ENCODE measurements around the gene LMCD1.
"Not testable (repeated sequence)": the region's sequence is repeated elsewhere in the genome, so short reads cannot be mapped to it uniquely, and the experiment has no call there.

Gene LMCD1

DNA sequence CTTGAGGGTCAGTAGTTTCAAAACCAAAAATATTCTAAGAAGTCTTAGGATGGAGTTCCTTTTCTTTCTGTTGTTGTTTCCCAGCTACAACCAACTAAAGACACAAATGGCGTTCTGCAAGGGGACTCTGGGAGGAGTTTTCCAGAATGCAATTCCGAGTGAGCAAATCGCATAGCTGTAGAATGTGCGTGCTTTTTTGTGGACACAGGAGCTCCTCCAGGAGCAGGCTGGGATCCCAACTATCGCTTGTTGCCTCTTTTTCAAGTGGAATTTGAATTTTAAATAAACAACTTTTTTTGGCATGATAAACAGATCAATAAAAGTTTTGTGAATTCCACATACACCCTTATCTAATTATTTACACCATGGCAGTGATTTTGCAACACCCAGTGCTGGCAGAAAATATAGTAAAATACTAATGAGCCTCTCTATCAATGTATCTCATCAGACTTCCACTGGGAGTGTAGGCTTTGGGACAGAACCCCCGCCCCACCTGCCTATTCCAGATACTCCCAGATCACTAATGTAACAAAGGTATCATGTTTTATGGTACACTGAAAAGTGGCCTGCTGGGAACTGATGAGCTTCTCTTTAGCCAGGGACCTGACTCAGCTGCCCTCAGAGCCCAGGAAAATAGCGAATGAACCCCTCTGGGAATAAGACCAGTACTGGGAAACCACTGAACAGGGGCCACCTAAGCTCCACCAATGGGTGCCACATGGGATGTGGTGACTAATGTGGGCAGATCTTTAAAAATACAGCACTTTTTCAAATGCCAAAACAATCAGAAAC is 66.4 kb downstream of the LMCD1 start:
- DNase-seq = no peak

DNA sequence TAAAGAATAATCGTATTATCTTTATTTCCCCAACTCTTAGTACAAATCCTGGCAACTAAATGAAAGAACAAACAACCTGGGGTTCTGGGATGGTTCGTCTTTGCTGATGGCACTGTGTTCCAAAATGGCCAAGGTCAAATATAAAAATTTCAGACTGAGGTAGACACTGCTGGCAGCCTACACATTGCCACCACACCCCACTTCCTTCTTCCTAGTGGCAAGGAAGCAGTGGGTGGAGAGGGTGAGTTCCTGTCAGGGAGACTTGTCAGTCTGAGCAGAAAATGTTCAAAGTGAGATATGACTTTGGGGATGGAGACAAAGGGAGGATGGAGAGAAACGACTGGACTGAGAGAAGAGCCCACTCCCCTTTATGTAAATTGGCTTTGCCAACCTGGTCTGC is 69.6 kb downstream of the LMCD1 start:
- no peak for DNase-seq

DNA sequence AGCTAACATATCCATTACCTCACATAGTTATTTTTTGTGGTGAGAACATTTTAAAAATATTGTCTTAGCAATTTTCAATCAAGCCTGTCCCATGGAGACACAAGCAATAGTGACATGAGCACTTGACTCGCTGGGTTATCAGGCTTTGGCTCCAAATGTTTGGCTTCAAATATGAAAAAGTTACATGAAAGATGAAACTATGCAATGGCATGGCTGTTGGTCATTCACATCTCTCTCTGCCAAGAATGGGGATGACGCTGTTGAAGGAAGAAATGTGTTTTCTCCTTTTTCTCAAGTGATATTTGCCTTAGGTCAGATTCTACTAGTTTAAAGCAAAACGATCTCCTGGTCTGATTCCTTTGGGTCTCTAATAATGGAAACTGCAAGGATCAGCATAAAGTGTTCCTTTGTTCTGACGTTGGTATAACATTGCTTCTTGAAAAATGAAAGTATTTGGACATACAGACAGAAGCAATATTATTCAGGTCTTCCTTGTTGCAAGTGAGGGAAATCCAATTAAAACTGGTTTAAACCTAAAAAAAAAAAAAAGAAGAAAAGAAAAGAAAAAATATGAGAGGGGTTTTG is 71.8 kb downstream of the LMCD1 start:
- no peak for DNase-seq

DNA sequence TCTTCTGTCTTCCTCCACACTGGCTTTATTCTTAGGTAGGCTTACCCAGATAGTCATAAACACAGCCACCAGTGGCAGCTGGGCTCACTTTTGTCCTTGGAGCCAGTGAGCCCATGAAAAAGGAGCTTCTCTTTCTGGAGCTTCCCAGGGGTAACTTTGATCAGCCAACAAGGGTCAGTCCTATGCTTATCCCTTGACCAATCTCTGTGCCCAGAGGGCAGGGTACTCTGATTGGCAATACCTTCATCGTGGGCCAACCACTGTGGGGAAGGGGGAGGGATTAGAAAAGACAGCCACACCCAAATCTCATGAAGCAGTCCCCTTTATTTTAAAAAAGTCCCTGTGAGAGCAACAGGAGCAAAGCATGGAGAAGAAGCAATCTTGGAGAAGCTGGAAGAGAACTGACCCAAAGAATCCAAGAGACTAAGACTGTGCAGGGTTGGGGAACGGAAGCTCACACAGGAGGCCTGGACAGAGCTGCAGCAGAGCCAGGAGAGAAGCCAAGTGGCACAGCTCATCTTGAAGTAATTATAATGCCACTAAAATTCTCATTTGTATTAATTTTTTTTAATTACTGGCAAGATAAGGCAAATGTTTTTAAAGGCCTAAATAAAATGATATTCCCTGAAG is 72.5 kb downstream of the LMCD1 start:
- DNase-seq = no peak

DNA sequence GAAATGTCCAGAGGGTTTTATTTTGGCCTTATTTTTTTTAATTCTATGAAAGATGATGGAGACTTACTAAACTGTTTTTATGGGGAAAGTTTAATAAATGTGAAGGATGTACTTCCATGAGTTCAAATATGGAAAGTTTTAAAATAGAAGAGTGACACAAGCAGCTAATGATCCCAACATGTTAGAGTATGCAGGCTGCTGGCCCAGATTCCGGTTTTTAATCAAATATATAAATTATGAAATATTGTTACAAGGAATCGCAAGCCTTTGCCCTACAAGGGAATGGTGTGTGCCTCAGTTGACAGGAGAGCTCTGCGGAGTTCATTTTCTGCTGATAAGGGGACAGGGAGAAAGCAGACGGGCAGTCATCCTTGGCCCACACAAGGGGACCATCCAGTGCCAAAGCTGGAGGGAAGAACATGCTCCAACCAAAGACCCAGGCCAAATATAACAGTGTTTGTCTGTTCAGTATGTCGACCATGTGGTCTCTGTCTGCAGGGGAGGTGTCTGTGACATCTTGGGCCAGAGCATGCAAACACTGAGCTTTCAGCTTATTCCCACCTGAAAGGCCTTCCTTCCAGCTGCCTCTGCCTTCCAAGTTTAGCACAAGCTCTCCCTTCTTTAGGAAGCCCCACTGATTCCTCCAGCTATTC is 73.2 kb downstream of the LMCD1 start:
- DNase-seq = no peak

DNA sequence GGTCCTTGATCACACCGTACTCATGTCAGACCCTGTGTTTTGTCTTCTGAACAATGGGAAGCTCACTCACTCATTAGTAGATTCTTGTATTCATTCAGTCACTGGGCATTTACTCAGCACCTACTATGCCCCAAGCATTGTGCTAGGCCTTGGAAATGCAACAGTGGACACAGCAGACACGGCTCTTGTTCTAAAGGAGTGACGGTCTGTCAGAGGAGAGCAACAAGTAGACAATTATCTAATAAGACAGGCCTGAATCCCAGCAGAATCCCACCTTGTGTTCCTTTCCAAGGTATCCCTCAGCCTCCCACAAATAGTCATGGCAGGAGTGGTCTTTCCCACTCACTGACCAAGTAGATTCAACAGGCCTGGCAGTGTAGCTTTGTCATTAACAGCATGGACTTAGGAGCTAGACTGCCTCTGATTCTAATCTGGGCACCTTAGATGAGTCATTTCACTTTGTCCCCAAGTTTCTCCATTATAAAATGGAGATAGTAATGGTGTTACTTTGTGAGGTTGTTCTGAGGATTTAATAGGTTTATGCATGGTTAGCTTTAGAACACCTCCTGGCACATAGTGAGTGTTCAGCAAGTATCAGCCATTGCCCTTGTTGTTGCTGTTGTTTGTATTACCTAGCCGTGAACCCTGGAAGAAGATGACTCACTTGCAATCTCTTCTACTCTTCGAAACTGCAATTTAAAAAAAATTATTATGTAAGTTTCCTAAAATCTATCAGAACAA is 73.9 kb downstream of the LMCD1 start:
- no peak for DNase-seq

DNA sequence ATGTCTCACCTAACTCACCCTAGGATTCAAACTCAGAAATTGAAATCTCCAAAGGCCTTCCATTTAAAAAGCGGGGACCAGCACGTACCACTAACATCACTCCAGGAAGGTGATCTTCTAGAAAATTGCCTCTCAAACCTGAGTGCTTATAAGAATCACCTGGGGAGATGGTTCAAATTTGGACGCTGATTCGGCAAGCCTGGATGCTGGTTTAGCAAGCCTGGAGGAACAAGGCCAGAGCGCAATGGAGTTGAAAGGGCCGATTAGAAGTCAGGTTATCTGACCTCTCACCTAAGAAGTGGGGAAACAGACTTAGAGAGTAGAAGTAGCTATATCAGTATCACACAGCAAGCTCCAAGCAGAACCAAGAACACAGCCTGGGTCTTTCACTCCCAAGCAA is 74.8 kb downstream of the LMCD1 start:
- DNase-seq = no peak

DNA sequence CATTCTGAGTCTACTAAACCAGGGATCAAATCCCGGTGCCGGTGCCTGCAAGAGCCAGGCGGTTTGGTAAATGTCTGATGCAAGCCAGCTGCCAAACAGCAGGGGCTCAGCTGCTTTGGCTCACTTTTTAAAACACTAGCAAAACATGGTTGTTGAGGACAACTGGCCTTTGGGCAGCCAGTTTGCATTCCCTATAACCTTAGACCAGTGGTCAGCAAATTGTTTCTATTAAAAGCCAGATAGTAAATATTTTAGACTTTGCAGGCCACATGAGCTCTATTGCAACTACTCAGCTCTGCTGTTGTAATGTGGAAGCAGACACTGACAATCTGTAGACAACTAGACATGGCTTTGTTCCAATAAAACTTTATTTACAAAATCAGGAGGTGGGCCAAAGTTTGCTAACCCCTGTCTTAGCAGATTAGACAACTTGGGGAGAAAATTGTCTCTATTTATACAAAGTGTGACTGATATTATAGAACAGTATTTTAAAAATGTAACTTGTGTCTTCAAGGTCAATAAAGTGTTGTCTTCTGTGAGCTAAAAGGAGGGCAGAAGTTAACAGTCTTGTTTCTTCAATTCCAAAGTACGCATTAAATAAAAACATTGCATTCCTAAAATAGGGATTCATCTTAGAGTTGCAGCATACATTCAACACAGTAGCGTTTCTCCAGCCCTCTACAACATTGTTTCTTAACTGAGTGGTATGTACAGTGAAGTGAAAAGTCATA is 75.4 kb downstream of the LMCD1 start:
- DNase-seq = no peak

DNA sequence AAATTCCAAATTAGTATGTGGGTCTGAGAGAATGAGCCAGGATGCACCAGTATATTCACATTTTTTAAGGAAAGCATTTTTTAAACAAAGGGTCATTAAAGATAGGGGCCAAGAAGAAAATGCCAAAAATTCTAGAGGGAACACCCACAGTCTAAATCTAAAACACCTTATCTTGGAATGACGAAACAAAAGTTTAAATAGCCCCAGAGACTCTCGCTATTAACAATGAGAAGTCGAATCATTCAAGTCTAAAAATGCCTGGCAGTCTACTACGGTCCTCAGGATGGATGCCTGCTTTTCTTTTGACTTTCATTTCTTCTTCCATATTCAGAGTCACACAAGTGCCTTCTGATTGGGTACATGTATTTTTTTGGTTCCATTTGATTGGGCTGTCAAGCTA is 76.7 kb downstream of the LMCD1 start:
- DNase-seq = no peak

DNA sequence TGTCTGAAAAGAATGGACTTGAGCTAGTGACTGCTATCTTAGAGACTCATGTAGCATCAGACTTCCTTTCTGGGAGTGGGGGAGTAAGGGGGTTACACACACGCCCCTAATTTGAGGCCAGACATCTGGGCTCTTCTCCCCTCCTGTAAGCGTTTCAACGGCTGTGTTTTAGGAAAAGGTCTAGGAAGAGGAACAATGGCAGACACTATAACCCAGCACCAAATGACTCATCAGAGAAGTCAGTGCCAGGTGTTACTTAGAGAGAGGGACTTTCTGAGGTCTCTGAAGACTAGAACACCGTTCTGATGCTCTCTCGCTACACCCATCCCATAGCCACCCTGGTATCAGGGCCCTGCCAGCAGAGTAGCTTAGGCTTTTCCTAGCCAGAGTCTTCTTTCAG is 77.5 kb downstream of the LMCD1 start:
- DNase-seq = no peak

DNA sequence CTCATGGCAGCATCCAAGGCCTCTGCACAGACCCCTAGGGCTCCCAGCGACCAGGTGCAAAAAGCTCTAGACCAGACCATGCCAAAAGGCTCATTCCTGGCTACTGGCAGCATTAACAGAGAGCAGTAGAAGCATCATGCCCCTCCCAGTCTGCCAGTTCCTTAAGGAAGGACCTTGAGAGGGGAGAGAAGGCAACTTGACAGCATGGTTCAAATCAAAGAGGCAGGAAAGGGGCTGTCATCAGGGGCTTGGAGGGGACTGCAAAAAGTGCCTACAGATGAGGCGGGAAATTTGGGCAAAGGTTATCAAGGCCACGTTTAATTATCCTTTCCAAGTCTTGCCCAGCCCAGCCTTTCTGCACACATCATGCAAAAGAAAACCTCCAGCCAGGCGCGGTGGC is 78.3 kb downstream of the LMCD1 start:
- DNase-seq = no peak

DNA sequence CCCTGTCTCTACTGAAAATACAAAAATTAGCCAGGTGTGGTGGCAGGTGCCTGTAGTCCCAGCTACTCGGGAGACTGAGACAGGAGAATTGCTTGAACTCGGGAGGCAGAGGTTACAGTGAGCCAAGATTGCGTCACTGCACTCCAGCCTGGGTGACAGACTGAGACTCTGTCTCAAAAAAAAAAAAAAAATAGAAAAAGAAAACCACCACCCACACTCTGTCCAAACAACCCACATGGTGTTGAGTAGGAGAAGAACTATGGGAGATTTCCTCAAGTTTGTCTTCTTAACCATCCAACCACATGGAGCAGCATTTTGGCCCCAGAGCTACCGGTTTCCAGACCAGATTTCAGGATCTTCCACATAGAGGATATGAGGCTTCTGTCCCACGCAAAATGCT is 78.8 kb downstream of the LMCD1 start:
- DNase-seq = not testable (repeated sequence)

DNA sequence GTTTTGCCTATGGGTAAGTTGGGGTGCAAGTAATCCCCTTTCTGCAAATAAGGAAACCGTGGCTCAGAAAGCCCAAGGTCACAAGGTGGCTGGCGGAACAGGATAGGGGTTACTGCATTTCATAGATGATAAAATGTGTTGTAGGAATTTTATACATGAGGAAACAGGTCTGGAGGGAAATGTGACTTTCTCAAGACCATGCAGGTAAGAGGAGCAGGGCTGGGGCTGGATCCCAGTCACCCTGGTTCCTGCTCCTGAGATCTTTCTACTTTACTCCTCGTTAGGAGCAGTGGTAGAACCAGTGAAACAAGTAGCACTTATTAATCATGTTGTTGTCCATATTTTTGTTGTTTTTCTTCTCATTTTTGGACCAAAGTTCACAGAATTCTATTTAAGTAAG is 79.8 kb downstream of the LMCD1 start:
- no peak for DNase-seq

DNA sequence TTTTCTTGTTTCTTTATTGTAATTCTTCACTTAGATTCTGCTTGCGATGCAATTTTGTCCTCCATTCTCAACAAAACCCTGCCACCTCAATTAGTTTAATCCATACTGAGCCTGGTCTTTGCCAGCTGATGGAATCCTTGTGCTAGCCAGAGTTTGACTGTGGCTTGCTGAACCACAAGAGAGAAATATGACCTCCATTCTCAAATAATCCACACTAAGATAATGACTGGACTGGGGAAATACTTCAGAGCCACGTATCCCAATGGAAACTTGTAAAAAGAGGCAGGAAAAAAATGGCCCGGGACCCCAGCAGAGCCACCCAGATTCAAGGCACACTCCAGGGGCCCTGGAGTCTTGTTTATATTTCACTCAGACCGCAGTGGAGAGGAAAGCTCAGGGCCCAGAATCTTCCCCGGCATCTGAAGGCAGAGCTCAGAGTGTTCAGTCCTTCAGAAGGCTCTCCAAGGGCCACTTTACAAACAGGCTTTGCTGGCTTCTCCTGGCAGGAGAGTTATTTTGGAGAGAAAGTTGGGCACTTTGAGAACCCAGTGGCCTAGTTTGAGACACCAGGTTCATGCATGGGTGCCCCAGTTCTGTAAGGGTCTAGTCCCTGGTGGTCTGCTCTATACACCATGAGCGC is 80.3 kb downstream of the LMCD1 start:
- no peak for DNase-seq

DNA sequence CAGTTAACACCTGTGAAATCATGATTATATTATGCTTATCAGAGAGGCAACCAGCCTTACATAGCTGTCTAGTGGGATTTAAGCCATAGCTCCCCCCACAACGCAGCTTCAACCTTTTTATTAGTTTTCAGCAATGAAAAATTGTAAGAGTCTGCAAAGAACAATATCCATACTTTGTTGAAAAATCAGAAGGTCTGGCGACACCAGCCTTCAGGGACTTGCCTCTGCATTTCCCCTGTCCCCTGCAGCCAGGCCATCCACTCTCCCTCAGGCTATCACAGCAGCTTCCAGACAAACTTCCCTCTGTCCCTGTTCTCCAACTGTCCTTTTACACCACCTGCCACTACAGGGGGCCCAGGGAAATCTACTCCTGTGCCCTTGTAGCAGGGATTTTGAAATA is 83.0 kb downstream of the LMCD1 start:
- no peak for DNase-seq

DNA sequence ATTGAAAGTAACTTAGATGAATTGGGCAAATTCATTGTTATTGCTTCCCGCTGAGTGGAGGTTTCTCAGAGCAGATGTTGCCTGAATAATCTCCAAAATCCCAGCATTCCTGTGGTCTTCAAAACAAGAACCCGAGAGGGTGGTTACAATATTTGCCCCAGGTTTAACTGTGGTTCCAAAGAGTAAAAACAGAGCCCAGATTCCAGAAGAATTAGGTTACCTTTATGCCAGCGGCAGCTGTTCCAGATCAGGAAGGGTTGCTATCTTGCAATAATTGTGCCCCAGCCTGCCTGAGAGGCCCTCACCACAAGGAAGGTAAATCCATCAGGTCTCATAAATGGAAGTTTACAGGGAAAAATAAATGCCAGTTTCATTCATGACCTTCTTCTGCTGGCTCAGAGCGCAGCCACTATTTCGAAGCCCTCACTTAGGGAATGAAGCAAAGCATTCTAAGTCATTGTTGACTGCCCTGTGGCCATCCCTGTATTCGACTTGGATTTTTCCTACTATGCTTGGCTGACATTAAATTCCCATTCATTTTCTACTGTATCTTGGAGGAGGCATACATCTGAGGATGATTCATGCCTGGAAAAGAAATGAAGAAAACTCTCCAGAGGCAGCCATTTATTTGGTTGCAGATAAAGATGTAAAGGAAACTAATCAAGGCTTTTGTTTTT is 88.4 kb downstream of the LMCD1 start:
- DNase-seq = no peak

DNA sequence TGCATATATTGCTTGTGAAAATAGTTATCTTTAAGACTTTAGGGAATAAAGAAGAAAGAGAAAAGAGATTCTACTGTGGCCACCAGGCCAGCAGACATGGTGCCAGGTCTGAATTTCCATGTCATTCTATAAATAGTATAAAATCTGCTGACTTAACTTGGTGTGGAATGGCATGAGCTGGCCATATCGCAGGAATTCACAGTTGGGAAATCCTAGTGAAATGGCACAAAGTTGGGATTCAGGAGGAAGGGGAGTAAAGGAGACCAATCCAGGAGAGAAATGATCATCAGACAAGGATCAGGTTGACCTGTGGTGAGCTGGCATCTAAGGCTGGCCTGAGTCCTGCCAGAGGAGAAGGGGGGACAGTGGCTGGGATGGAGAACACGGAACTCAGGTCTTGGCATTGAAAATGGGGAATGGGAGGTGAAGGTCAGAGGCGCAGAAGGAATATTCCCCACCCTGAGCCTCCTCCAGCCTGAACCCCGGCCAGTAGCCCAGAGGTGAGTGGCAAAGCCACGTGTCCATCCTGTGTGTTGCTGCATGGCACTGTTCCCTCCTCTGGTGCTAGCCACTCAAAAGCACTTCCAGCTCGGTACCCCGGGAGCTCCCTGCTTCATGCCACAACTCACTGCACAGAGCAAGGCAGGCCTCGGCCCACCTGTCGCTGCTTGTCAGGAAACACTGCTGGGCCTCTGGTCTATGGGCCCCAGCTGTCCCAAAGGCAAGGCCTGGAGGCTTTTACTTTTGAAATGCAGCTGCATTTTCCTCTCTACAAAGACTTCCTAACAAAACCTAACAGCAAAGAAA is 91.6 kb downstream of the LMCD1 start:
- no peak for DNase-seq

DNA sequence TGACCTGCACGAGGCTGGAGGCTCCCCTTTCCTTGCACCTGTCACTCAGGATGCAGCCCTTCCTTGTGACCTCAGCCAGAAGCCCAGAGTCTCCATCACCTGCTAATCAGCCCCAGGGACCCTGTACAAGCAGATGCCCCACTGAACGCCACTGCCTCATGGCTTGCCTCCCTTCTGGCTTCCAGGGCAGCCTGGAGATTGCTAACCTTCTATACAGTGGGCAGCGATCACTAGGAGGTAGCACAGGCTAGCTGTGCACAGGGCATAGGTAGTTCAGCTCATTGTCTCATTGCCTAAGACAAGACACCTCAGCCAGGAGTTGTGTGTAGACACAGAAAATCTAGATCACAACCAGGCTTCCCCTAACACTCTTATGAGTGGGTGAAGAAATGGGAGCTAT is 93.6 kb downstream of the LMCD1 start:
- no peak for DNase-seq

DNA sequence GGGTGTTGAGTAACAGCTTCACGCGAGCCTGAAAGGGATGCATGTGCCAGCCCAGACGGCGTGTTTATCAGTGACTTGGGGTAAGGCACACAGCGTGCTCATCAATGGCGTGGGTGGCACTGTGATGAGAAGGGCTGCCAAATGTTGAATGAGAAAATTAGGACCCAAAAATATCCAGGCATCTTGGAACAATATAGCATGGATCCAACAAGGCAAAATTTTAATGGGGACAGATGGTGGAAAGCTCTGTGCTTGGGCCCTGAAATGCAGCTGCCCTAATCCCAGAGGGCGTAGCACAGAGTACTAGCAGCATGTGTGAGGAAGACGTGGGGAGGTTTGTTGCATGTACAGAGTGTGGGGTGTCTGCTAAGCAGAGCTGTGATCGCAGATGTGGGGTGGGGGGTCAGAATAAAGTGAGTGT is 94.1 kb downstream of the LMCD1 start:
- no peak for DNase-seq
